H1 (cell line): ENCODE data around the gene CP. TPM values are rescaled to one million over a fixed set of nuclear protein-coding genes. Genes with fewer than 3 reads are reported as not detected.

Experiments used
- BRCA1 ChIP-seq: IDR thresholded peaks from 2 replicates; pipeline ENCODE4 v1.6.1; 2012; ENCODE audit warnings: low read depth, low read length, improper control_type of control experiment
- CHD1 ChIP-seq: IDR thresholded peaks from 2 replicates; pipeline ENCODE4 v1.6.1; 2012; ENCODE audit warnings: low read depth, low read length, improper control_type of control experiment
- CHD7 ChIP-seq: fragments of 300-600 bp; sonication (generic); IDR thresholded peaks from 2 replicates; pipeline ENCODE4 v1.7.1; 2012; ENCODE audit warnings: low read length, moderate library complexity, mild to moderate bottlenecking, inconsistent platforms; ENCODE audit not compliant: insufficient replicate concordance
- EP300 ChIP-seq, 2 experiments: IDR thresholded peaks; 1 replicate in 1 of 2; 2 replicates in 1 of 2; pipeline ENCODE4 v1.6.1; 2011 to 2012; ENCODE audit warnings: low read depth in 2 of 2, low read length in 2 of 2, mild to moderate bottlenecking in 2 of 2, borderline replicate concordance in 1 of 2, inconsistent platforms in 1 of 2, moderate library complexity in 1 of 2
- JUN ChIP-seq: IDR thresholded peaks from 2 replicates; pipeline ENCODE4 v1.6.1; 2011; ENCODE audit warnings: low read depth, mild to moderate bottlenecking, improper control_type of control experiment, low read length
- RAD21 ChIP-seq, 2 experiments: IDR thresholded peaks in 1 of 2; conservative IDR thresholded peaks in 1 of 2; 2 replicates each; pipeline ENCODE4 v1.6.1; 2011; ENCODE audit warnings: low read depth in 2 of 2, low read length in 2 of 2, improper control_type of control experiment in 1 of 2, inconsistent platforms in 1 of 2, mild to moderate bottlenecking in 1 of 2, moderate library complexity in 1 of 2
- polyA plus RNA-seq, 7 experiments: library from polyadenylated mRNA; depleted of rRNA in 3 of 7; stranded (reverse) in 5 of 7; unstranded in 2 of 7; fragments of >200 nt in 5 of 7; fragments of 200-250 nt in 2 of 7; gene quantifications; 1 replicate in 5 of 7; 2 replicates in 1 of 7; 4 replicates in 1 of 7; pipeline versions ENCODE4 v1.2.1 to v1.2.3, GENCODE V29; 2011 to 2013; ENCODE audit warnings: missing spikeins in 2 of 7, mixed read lengths in 2 of 7
- total RNA-seq: library from RNA; stranded (reverse); fragmentation: NEBNext Ultra II Directional; extraction: Animal tissue kit (Norgen Biotek cat#: 25700); gene quantifications from 2 replicates; pipeline ENCODE4 v1.2.1, GENCODE V29; 2021

CP gene
- total and polyA plus RNA-seq, 2 of the 8 experiments (the other 6 are each of a cell fraction or from before 2014, with no cell fraction given) = 0.32 to 2.6 TPM

DNA sequence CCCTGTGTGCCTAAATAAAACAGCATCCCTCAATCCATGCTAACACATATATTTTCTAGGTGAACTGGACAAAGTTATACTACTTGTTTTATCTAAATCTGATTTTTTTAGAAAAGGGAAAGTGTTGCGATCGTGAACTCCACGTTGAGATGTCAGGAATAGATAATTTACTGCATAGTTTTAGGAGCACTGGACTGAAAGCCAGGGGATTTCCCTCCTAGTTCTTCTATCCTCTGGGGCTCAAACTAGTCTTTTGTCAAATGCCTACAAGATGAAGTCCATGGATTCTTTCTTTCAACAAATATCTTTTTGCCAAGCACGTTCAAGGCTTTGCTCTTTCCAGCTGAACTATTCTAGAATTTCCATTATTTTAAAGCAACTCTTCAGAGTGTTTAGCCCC, 92.8 kb downstream of the CP start (continued):
- TF ChIP-seq CHD7 = no peak
- TF ChIP-seq BRCA1 = no peak
- TF ChIP-seq CHD1 = no peak
- no peak for TF ChIP-seq JUN
- TF ChIP-seq RAD21 (IDR thresholded peaks at IDR 0.05 in 1 of 2, conservative IDR thresholded peaks at IDR 0.05 in 1 of 2; ENCODE audit: low read depth in 2 of 2, low read length in 2 of 2) = no peak
- TF ChIP-seq EP300 (IDR thresholded peaks at IDR 0.05; ENCODE audit: borderline replicate concordance in 1 of 2, low read depth in 2 of 2, low read length in 2 of 2) = no peak
- TF ChIP-seq, all 59 proteins: peak for 0
